Esophagus muscularis mucosa (tissue), 4 donors: ENCODE measurements around the gene NAV1.

Source experiments
- CTCF ChIP-seq, 3 experiments: fragments of 200-600 bp in 2 of 3; fragments of 450-650 bp in 1 of 3; sonication (generic) in 2 of 3; IDR thresholded peaks; one replicate each; pipeline ENCODE4 v1.5.1; 2017 to 2019; ENCODE audit warnings: antibody characterized with exemption in 3 of 3, mild to moderate bottlenecking in 2 of 3, moderate library complexity in 1 of 3
- EP300 ChIP-seq: sonication (generic); formaldehyde crosslinking; IDR thresholded peaks from one replicate; pipeline ENCODE4 v1.6.1; 2017; ENCODE audit warnings: antibody characterized with exemption
- POLR2AphosphoS5 ChIP-seq, 2 donors: sonication (generic); formaldehyde crosslinking; IDR thresholded peaks; one replicate each; pipeline ENCODE4 v1.6.1; 2017; ENCODE audit warnings: antibody characterized with exemption in 2 of 2

- TF ChIP-seq POLR2AphosphoS5 (IDR thresholded peaks at IDR 0.05) = no peak
- TF ChIP-seq EP300 = no peak
- TF ChIP-seq CTCF (IDR thresholded peaks at IDR 0.05) = no peak
Observed at GRCh38 chr1:201575912-201576311, 37.0 kb downstream of the NAV1 start.
